HG02623 (cell line): Measurements from ENCODE around the gene OR11H7.
"Not testable (repeated sequence)": the region's sequence is repeated elsewhere in the genome, so short reads cannot be mapped to it uniquely, and the experiment has no call there.

Experiments used
- ATAC-seq: cut with Tn5 transposase; IDR thresholded peaks from one replicate; pipeline ENCODE4 v1.9.1; 2021; ENCODE audit warnings: moderate library complexity; ENCODE audit not compliant: unreplicated experiment

The OR11H7 gene

DNA sequence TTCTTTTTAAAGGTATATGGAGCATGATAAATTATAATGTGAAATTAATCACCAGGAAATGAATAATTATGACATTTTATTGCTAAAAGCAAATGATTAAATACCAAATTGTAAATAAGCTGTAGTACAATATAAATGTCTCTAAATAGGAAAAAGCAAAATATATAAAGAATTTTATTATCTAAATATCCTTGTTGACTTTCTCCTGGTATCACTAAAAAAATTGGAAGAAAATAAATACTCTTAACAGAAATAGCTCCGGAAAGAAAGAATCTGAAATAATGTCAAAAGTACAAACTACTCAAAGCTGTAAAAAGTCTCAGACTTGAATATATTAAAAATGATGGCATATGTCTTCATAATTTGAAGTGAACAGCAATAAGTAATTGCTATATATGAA is at the start of gene OR11H7:
TSS of gene OR11H7 (plus strand) at position 301 of the 400 bp plus-strand sequence.
- no peak for ATAC-seq

GRCh38 chr14:20179218-20179617 is 49.6 kb upstream of the OR11H7 start:
- ATAC-seq, result no peak

- no peak for ATAC-seq
These were observed 48.9 kb upstream of the OR11H7 start for GRCh38 chr14:20179880-20180279.

GRCh38 chr14:20180486-20180885 is 48.3 kb upstream of the OR11H7 start:
- ATAC-seq, result no peak

DNA sequence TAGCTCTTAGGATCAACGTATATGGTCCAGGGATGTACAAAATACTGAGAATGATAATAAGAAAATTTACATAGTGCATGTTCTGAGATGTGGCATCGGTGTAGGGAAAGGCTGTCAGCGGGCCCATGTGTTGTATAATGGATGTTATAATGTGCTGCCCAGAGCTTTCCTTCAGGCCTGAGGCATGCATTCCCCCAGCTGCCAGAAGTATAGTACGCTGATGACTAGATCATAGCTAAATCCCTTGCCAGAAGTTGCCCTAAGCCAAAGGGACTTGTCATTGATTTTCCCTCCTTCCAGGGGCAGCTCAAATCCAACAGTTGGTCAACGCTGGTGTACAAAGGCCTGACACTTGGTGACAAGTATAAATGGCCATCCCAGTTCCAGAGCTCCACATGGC is 44.6 kb upstream of the OR11H7 start:
- no peak for ATAC-seq

- no peak for ATAC-seq
These were observed 38.2 kb upstream of the OR11H7 start, which contains the start of gene OR11G2 for GRCh38 chr14:20190596-20190995. TSS of gene OR11G2 (plus strand) at chr14:20190896. CDS start at chr14:20197438, 6,542 bp downstream.

DNA sequence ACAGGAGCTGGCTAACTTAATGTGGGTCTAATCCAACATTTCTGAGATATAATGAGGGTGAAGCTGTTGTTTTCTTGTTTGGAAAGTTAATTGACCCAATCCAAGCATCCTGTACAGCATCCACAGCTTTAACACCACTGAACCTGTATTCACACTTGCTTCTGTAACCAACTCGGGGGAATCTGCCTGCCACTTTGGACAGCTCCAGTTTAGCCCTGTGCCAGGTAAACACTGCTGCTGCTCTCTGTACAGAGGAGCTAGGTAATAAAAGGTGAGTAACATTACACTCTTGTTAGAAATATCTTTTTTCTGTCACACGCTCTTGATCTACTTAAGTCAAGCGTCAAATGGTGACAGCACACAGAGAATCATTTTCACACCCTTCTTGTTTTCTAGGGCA is 37.4 kb upstream of the OR11H7 start:
- ATAC-seq, result no peak

DNA sequence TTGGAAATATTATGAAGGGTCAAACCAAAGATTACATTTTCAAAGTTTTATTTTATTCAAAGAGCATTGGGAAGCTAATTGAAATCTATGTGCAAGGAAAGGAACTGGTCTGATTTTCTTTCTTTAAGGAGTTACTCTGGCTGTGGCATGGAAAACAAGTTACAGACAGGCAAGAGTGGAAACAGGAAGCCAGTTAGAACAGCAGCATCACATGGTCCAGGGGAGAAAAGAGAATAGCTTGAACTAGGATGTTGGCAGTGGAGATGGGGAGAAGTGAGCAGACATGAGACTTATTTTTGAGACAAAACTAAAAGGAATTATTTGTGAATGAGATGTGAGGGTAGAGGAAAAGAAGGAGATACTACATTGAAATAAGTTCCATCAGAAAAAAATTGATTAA is 34.7 kb upstream of the OR11H7 start:
- no peak for ATAC-seq

GRCh38 chr14:20195170-20195569 is 33.6 kb upstream of the OR11H7 start:
- ATAC-seq, result not testable (repeated sequence)

- ATAC-seq, result no peak
These were observed 32.9 kb upstream of the OR11H7 start for GRCh38 chr14:20195911-20196310.

DNA sequence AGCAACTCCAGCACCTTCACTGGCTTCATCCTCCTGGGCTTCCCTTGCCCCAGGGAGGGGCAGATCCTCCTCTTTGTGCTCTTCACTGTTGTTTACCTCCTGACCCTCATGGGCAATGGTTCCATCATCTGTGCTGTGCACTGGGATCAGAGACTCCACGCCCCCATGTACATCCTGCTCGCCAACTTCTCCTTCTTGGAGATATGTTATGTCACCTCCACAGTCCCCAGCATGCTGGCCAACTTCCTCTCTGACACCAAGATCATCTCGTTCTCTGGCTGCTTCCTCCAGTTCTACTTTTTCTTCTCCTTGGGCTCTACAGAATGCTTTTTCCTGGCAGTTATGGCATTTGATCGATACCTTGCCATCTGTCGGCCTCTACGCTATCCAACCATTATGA is 31.3 kb upstream of the OR11H7 start:
- ATAC-seq, result no peak

DNA sequence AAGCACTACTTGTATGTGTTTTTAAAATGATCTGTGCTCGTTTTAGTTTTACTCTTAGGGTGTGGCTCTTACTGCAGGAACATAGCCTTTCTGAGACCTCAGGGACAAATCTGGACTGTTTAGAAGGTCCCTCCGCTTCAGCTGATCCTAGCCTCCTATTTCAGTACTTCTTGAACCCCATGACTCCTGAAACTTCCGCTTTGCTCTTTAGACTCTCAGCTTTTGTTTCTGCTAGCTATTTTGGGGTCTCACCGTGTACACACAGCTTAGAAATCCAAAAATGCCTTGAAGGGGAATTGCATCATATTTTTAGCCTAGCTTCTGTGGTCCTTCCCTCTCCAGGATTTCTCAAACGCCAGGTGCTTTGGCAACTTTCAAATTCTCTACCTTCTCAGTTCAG is 29.8 kb upstream of the OR11H7 start:
- ATAC-seq, result no peak

GRCh38 chr14:20204721-20205120 is 24.1 kb upstream of the OR11H7 start:
- ATAC-seq, result no peak

DNA sequence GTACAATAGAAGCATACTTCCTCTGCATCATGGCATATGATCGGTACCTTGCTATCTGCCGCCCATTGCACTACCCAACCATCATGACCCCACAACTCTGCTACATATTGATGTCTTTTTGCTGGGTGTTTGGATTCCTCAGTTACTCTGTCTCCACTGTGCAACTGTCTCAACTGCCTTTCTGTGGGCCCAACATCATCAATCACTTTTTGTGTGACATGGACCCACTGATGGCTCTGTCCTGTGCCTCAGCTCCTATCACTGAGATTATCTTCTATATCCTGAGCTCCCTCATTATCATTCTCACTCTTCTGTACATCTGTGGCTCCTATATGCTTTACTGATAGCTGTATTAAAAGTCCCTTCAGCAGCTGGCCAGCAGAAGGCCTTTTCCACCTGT is 19.2 kb upstream of the OR11H7 start:
- ATAC-seq, result no peak

- not testable (repeated sequence) for ATAC-seq
These were observed 16.4 kb upstream of the OR11H7 start for GRCh38 chr14:20212406-20212805.

GRCh38 chr14:20215196-20215595 is 13.6 kb upstream of the OR11H7 start:
- ATAC-seq, result no peak

DNA sequence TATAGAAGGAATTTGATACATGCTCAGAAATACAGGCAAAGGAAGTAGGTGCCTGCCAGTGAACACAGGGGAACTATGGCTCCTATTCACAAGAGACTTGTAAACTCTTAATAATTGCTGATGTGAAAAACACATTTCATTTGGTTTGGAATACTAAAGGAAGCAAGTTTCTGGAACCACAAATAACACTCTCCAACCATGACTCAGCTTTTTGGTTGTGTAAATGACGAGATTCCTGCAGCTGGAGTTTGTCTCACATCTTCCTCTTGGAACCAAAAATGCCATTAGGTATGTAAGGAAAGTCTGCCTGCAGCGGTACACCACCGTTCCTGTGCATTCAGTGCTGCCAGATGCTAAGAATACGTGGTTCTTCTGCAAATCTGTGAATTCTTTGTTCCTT is 9.7 kb upstream of the OR11H7 start:
- no peak for ATAC-seq

DNA sequence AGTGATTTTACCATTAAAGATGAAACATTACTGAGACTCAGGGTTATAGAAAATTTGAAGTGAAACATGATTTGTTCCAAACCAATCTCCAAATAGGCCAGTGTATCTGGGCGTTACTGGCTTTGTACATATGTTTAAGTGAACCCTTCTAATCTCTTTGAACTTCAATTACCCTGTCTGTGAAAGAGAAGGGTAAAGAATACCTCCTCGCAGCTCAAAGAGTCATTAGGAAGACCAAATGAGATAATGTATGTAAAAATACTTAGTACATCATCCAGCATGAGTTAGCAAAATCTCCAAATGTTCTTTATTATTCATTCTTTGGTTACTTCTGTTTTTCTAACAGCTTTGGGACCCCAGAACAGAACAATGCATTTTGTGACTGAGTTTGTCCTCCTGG is 5.4 kb upstream of the OR11H7 start, which contains the start of gene OR11H6:
TSS of gene OR11H6 (plus strand) at position 301 of the 400 bp plus-strand sequence. CDS start at position 301, 0 bp downstream.
- ATAC-seq, result no peak

DNA sequence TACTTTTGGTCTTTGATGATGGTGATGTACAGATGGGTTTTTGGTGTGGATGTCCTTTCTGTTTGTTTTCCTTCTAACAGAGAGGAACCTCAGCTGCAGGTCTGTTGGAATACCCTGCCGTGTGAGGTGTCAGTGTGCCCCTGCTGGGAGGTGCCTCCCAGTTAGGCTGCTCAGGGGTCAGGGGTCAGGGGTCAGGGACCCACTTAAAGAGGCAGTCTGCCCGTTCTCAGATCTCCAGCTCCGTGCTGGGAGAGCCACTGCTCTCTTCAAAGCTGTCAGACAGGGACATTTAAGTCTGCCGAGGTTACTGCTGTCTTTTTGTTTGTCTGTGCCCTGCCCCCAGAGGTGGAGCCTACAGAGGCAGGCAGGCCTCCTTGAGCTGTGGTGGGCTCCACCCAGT is 6.6 kb downstream of the OR11H7 start:
- not testable (repeated sequence) for ATAC-seq

- no peak for ATAC-seq
These were observed 19.0 kb downstream of the OR11H7 start for GRCh38 chr14:20247646-20248246.

GRCh38 chr14:20262642-20263128 is 33.9 kb downstream of the OR11H7 start:
- no peak for ATAC-seq

DNA sequence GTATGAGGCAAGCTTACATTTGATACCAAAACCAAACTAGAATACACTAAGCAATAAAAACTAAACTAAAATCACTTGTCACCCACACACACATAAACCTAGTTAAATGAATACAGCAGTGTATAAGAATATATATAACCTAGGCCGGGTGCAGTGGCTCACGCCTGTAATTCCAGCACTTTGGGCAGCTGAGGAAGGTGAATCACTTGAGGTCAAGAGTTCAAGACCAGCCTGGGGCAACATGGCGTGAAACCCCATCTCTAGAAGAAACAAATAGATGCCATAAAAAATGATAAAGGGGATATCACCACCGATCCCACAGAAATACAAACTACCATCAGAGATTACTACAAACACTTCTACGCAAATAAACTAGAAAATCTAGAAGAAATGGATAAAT is 35.6 kb downstream of the OR11H7 start:
- not testable (repeated sequence) for ATAC-seq

GRCh38 chr14:20274062-20274461 is 45.3 kb downstream of the OR11H7 start:
- ATAC-seq, result no peak
